Activated CD8-positive, alpha-beta T cell treated with anti-CD3 and anti-CD28 coated beads for 36 hours (primary cell): Measurements from ENCODE around the gene SREBF2. TPM values are rescaled to one million over a fixed set of nuclear protein-coding genes. Genes with fewer than 3 reads are reported as not detected.

Experiments
- ATAC-seq: fragments of 200-7000 bp; cut with Tn5 transposase; one replicate; pipeline ENCODE4 v1.10.0; 2021; ENCODE audit warnings: mild to moderate bottlenecking, moderate library complexity
- CTCF ChIA-PET: fragments of 350-600 bp; sonication (Branson Sonifier 250); formaldehyde crosslinking; loops from one replicate; lab custom pipeline; 2021; ENCODE audit warnings: antibody characterized with exemption; lab: Charles Lee
- POLR2A ChIA-PET: fragments of 350-600 bp; sonication (Branson Sonifier 250); formaldehyde crosslinking; loops from one replicate; lab custom pipeline; 2021; ENCODE audit warnings: antibody characterized with exemption; lab: Charles Lee
- DNase-seq: peaks from one replicate; pipeline ENCODE4 v3.0.0-alpha.2; 2020
- H3K27ac Mint-ChIP-seq: one replicate; pipeline ENCODE4 v1.8.0; 2021; ENCODE audit warnings: mild to moderate bottlenecking, mixed read lengths
- H3K27me3 Mint-ChIP-seq: one replicate; pipeline ENCODE4 v1.8.0; 2021; ENCODE audit warnings: mixed read lengths
- H3K36me3 Mint-ChIP-seq: one replicate; pipeline ENCODE4 v1.8.0; 2021; ENCODE audit warnings: low read depth, mixed read lengths
- H3K4me1 Mint-ChIP-seq: one replicate; pipeline ENCODE4 v1.8.0; 2021; ENCODE audit warnings: low read depth, mixed read lengths
- H3K4me3 Mint-ChIP-seq: one replicate; pipeline ENCODE4 v1.8.0; 2021; ENCODE audit warnings: mild to moderate bottlenecking, moderate library complexity, mixed read lengths
- H3K9me3 Mint-ChIP-seq: one replicate; pipeline ENCODE4 v1.8.0; 2021; ENCODE audit warnings: mixed read lengths
- CTCF ChIP-seq: fragments of 200-600 bp; IDR thresholded peaks from one replicate; pipeline ENCODE4 v1.8.0; 2022; ENCODE audit warnings: antibody characterized with exemption, mild to moderate bottlenecking
- intact Hi-C: fragments of 100-400 bp; cut with micrococcal nuclease; formaldehyde crosslinking; loops from one replicate; pipeline ENCODE4 v1.10.0; 2022
- total RNA-seq, 2 experiments: library from RNA; stranded (reverse); gene quantifications; one replicate each; pipeline ENCODE4 v1.2.3, GENCODE V29; 2021

Gene SREBF2
- total RNA-seq, 2 experiments from 2014 or later: 87.1 to 92.9 TPM

GRCh38 chr22:41848468-41848867 lies 15.6 kb downstream of the SREBF2 start:
- ChIA-PET POLR2A (interaction anchor here (0.6 kb wide), 1 partner anchor 9 kb away, joined by 3 read pairs; no protein-coding TSS in a partner anchor), CTCF (no interaction called here)
- DNase-seq (no peak), ATAC-seq (no peak)
- no peak for TF ChIP-seq CTCF
- Mint-ChIP-seq H3K27ac (no peak overlapping the region), H3K36me3 (peaks cover 37% of the 10 kb centered on the region), H3K27me3 (no peaks in the 10 kb centered on the region), H3K4me3 (no peak overlapping the region), H3K9me3 (no peaks in the 10 kb centered on the region), H3K4me1 (peaks cover 58% of the 10 kb centered on the region)
- intact Hi-C loops: no loop called here

GRCh38 chr22:41856469-41856868 lies 23.6 kb downstream of the SREBF2 start:
- peaks cover 27% of the 10 kb centered on the region for H3K36me3 Mint-ChIP-seq
- H3K27me3 Mint-ChIP-seq: no peaks in the 10 kb centered on the region
- intact Hi-C loops: no loop called here
- ChIA-PET POLR2A (interaction anchor here (1.3 to 4.9 kb wide), 6 partner anchors 10 to 30 kb away, joined by 3 to 48 read pairs (median 12); partner anchors contain the start of gene SREBF2), CTCF (interaction anchor here (1.2 to 3.9 kb wide), 7 partner anchors 15 to 159 kb away, joined by 3 to 42 read pairs (median 10); partner anchors contain the start of genes CCDC134 and SREBF2)
- TF ChIP-seq CTCF: no peak
- DNase-seq (no peak), ATAC-seq (no peak)
- H3K4me3 Mint-ChIP-seq: no peak overlapping the region
- H3K9me3 Mint-ChIP-seq: no peaks in the 10 kb centered on the region
- peaks cover 69% of the 10 kb centered on the region for H3K4me1 Mint-ChIP-seq
- H3K27ac Mint-ChIP-seq: peak overlapping the region; percentile 90

GRCh38 chr22:41857155-41857859 lies 24.4 kb downstream of the SREBF2 start:
- Mint-ChIP-seq H3K4me1 (peaks cover 68% of the 10 kb centered on the region), H3K27me3 (no peaks in the 10 kb centered on the region), H3K9me3 (no peaks in the 10 kb centered on the region), H3K36me3 (peaks cover 25% of the 10 kb centered on the region), H3K27ac (peak overlapping the region; percentile 93), H3K4me3 (peak overlapping the region; percentile 13)
- TF ChIP-seq CTCF: peak; percentile 91
- intact Hi-C loops: loop anchor here (1.0 kb wide), 1 partner anchor 14 kb away; no protein-coding TSS in a partner anchor
- DNase-seq: peak; percentile 91
- peak; percentile 73 for ATAC-seq
- CTCF ChIA-PET: interaction anchor here (0.6 to 3.9 kb wide), 17 partner anchors 9 to 160 kb away, joined by 3 to 42 read pairs (median 7); partner anchors contain the start of genes CCDC134 and SREBF2
- POLR2A ChIA-PET: interaction anchor here (0.8 to 4.9 kb wide), 14 partner anchors 9 to 89 kb away, joined by 3 to 48 read pairs (median 10); partner anchors contain the start of genes CCDC134, CENPM and SREBF2

- Mint-ChIP-seq H3K27me3 (no peaks in the 10 kb centered on the region), H3K4me3 (no peak overlapping the region)
Observed at GRCh38 chr22:41857860-41858199, 24.9 kb downstream of the SREBF2 start.

More at GRCh38 chr22:41857860-41858199, 24.9 kb downstream of the SREBF2 start:
- peaks cover 23% of the 10 kb centered on the region for H3K36me3 Mint-ChIP-seq
- intact Hi-C loops: loop anchor here (1.0 to 2.0 kb wide), 2 partner anchors 15 kb away; no protein-coding TSS in a partner anchor
- ATAC-seq (no peak), DNase-seq (no peak)
- ChIA-PET POLR2A (interaction anchor here (0.8 to 4.9 kb wide), 14 partner anchors 9 to 89 kb away, joined by 3 to 48 read pairs (median 10); partner anchors contain the start of genes CCDC134, CENPM and SREBF2), CTCF (interaction anchor here (0.7 to 3.9 kb wide), 15 partner anchors 8 to 160 kb away, joined by 3 to 42 read pairs (median 8); partner anchors contain the start of genes CCDC134 and SREBF2)
- no peaks in the 10 kb centered on the region for H3K9me3 Mint-ChIP-seq
- peak overlapping the region; percentile 93 for H3K27ac Mint-ChIP-seq
- peak; percentile 50 for TF ChIP-seq CTCF
- peaks cover 67% of the 10 kb centered on the region for H3K4me1 Mint-ChIP-seq
